NCI-H1417 treated with DMSO at 0.1 percent for 48 hours (cell line): ENCODE data around the gene LRRC41.
"Not testable (repeated sequence)": the region's sequence is repeated elsewhere in the genome, so short reads cannot be mapped to it uniquely, and the experiment has no call there.

Experiments
- DNase-seq: peaks from one replicate; lab custom pipeline; 2025; lab: John Stamatoyannopoulos, UW

The LRRC41 gene

GRCh38 chr1:46325285-46326076, 22.1 kb upstream of the LRRC41 start:
- DNase-seq: not testable (repeated sequence)

GRCh38 chr1:46322191-46322590, 18.8 kb upstream of the LRRC41 start:
- DNase-seq: not testable (repeated sequence)

- not testable (repeated sequence) for DNase-seq
These were observed 16.8 kb upstream of the LRRC41 start for GRCh38 chr1:46319960-46320914.

- not testable (repeated sequence) for DNase-seq
These were observed 15.9 kb upstream of the LRRC41 start for GRCh38 chr1:46319301-46319700.

- DNase-seq: no peak
These were observed 13.9 kb upstream of the LRRC41 start for GRCh38 chr1:46317323-46317722.

- no peak for DNase-seq
These were observed 12.4 kb upstream of the LRRC41 start for GRCh38 chr1:46315669-46316403.

GRCh38 chr1:46310321-46310720, 6.9 kb upstream of the LRRC41 start:
- DNase-seq: no peak

- DNase-seq: no peak
These were observed 6.2 kb upstream of the LRRC41 start for GRCh38 chr1:46309401-46310159.

- no peak for DNase-seq
These were observed 2.7 kb upstream of the LRRC41 start for GRCh38 chr1:46306159-46306530.

GRCh38 chr1:46303872-46304326, 483 bp upstream of the LRRC41 start:
- no peak for DNase-seq

- no peak for DNase-seq
These were observed 777 bp downstream of the LRRC41 start for GRCh38 chr1:46302641-46303037.

- DNase-seq: no peak
These were observed 1.4 kb downstream of the LRRC41 start for GRCh38 chr1:46301808-46302640.

- no peak for DNase-seq
These were observed 2.0 kb downstream of the LRRC41 start for GRCh38 chr1:46301406-46301807.

GRCh38 chr1:46300673-46301405, 2.6 kb downstream of the LRRC41 start:
- DNase-seq: no peak

- DNase-seq: no peak
These were observed 5.0 kb downstream of the LRRC41 start for GRCh38 chr1:46298387-46298786.

GRCh38 chr1:46295306-46295705, 8.1 kb downstream of the LRRC41 start:
- DNase-seq: no peak

- DNase-seq: no peak
These were observed 13.4 kb downstream of the LRRC41 start for GRCh38 chr1:46289976-46290375.

GRCh38 chr1:46289134-46289494, 14.3 kb downstream of the LRRC41 start:
- DNase-seq: no peak

GRCh38 chr1:46288485-46289133, 14.8 kb downstream of the LRRC41 start:
- no peak for DNase-seq
